HG03045 (cell line): ENCODE data around the gene FSD2.
"Not testable (repeated sequence)": the region's sequence is repeated elsewhere in the genome, so short reads cannot be mapped to it uniquely, and the experiment has no call there.

Experiments
- ATAC-seq: cut with Tn5 transposase; IDR thresholded peaks from one replicate; pipeline ENCODE4 v1.9.1; 2021; ENCODE audit warnings: mild to moderate bottlenecking, moderate library complexity; ENCODE audit not compliant: unreplicated experiment

FSD2 gene

GRCh38 chr15:82830427-82831173, 24.7 kb upstream of the FSD2 start:
- no peak for ATAC-seq

- no peak for ATAC-seq
These were observed 23.4 kb upstream of the FSD2 start for GRCh38 chr15:82829234-82829633.

DNA sequence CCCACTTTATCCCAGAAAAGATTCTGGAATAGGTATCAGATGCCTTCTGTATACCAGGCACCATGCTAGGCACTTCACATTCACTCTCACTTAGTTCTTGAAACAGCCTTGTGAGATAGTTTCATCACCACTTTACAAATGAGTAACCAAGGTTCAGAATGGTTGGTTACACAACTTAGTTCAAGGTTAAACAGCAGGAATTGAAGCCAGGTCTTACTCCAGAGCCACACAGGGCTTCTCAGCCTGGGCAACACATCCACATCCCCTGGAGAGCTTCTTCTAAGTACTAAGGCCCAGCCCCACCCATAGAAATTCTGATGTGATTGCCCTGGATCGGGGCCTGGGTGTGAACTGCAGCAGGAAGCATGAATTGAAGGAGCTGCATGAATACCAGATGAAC, 22.2 kb upstream of the FSD2 start:
- no peak for ATAC-seq

GRCh38 chr15:82823049-82823448, 17.2 kb upstream of the FSD2 start:
- ATAC-seq = no peak

DNA sequence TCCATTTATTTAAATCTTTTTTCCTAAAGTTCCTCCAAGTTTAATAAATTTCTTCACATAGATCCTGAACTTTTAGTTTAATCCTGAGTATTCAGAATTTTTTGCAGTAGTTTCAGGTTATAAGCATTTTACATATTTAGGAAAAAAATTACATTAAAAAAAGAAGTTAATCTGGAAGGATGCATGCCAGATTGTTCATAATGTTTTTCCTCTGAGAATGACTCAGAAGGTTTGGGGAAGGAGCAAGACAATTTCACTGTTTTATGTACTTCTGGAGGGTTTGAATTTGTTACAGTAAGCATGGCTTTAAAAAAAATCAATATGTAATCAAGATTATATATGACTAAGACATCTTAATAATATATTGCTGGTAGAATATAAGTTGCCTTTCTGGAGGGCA, 16.0 kb upstream of the FSD2 start:
- ATAC-seq = not testable (repeated sequence)

DNA sequence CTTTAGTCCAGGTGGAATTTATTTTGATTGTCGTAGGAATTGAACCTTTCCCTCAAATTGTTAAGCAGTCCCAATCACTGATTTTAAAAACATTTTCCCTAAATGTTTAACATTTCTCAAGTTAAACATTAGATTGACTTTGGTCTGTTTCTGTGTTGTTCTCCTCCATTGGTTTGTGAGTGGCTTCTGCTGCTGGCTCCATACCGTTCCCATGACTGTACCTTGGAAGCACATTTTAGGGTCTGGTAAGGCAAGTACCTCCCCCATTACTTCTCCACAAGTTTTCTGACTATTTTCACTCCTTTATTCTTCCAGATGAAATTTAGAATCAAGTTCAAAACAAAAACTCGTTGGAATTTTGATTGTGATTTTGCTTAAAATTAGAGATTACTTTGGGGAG, 15.5 kb upstream of the FSD2 start:
- ATAC-seq = not testable (repeated sequence)

DNA sequence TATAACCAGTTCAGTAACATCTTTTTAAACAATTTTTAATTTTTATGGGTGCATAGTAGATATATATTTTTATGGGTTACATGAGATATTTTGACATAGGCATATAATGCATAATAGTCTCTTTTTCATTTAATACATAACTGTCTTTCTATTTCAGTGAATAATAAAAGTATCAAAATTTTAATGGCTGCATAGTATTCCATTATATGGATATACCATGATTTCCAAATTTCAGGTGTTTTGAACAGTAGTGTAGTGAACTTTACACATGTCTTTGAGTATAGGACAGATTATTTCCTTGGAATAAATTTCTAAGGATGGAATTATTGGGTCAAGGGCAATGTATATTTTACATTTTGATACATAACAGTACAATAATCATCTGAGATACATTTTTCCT, 14.3 kb upstream of the FSD2 start:
- no peak for ATAC-seq

GRCh38 chr15:82812994-82813393, 7.1 kb upstream of the FSD2 start:
- ATAC-seq = no peak

DNA sequence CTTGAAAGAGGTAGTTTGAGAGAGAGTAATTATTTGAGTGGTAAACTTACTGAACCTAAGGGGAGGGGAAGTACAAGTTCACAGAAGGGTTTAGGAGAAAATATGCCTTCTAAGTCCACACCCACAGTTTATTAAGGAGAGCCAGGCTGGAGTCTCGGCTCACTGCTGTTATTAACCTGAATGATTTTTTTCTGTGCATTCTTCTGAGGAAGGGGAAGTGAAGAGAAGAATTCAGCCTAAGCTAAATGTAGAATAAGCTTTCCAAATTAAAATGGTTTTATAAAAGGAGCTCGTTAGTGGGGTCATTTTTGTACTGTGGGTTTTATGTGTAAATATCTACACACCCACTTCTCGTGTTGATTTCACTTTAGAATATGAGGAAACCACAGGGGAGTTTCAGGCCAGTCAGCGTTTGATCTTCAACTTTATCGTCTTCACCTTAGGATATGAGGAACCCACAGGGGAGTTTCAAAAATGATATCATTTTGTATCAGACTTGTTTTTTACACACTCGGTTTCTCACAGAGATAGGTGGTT, 5.1 kb upstream of the FSD2 start:
- ATAC-seq = no peak

GRCh38 chr15:82810061-82810889, 4.4 kb upstream of the FSD2 start:
- peak; percentile 26 for ATAC-seq

DNA sequence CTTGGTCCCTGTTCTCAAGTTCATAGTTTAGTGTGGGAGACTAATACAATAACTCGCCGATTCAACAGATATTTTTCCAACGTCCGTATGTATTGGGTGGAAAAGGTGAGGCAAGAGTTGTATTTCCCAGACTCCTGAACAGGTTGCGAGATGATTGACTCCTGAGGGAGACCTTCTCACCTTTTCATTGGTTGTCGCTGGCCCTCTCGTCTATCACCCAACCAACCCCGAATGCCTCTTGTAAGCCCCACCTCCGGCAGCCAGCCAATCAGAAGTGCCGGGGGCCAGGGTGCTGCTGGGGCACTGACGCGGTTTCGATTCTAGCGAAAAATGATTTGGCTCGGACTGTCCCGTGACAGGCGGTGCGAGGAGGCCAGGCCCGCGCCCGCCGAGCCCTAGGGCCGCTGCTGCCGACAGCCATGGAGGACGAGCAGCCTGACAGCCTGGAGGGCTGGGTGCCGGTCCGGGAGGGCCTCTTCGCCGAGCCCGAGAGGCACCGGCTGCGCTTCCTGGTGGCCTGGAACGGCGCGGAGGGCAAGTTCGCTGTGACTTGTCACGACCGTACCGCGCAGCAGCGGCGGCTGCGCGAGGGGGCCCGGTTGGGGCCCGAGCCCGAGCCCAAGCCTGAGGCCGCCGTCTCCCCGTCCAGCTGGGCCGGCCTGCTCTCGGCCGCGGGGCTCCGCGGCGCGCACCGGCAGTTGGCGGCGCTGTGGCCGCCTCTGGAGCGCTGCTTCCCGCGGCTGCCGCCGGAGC, 3.6 kb upstream of the FSD2 start, which contains the start of gene WHAMM:
Gene WHAMM, plus strand, starts transcription at position 321 of the 753 bp plus-strand sequence. Its CDS starts 99 bp downstream, at position 420.
- peak; percentile 86 for ATAC-seq

- ATAC-seq = no peak
These were observed 2.8 kb upstream of the FSD2 start for GRCh38 chr15:82808634-82809041.

DNA sequence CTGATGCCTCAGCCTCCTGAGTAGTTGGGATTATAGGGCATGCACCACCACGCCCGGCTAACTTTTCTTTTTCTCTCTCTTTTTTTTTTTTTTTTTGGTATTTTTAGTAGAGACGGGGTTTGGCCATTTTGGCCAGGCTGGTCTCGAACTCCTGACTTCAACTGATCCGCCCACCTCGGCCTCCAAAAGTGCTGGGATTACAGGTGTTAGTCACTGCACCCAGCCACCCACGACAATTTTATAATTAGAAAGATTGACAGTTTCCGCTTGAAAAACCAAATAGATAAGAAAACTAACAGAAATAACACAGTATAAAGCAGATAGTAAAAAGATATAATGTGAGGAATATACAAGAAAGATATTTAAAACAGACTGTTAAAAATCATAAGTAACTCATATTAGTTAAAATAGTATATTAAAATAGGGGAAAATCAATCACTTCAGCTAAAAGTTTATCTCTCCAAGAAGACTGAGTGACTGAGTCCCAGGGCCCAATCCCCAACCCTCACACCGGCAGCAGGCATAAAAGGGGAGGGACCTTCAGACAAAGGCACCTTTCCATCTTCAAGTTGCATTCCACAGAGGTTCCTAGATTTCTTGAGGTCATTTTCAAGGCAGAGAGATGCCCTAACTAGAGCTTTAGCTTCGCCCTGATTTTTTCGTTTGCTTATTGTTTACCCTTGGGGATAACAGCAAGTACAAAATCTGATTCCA, 2.2 kb upstream of the FSD2 start:
- ATAC-seq = no peak

DNA sequence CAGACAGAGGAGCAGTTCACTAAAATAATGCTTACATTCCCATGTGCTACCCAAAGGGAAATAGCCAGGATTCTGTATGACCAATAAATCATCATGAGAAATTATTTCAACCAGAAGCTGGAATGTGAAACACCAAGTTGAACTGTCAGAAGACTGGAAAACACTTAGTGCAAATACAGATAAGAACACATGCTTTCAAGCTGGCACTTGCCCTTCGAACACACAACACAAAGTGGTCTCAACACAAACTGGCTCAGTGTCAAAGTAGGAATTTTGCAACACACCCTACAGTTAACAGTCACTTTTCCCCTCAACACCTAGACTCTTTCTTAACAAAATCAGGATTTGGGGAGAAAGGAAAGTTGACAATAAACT, 1.3 kb downstream of the FSD2 start:
- no peak for ATAC-seq

- ATAC-seq = no peak
These were observed 1.9 kb downstream of the FSD2 start for GRCh38 chr15:82803793-82804574.

DNA sequence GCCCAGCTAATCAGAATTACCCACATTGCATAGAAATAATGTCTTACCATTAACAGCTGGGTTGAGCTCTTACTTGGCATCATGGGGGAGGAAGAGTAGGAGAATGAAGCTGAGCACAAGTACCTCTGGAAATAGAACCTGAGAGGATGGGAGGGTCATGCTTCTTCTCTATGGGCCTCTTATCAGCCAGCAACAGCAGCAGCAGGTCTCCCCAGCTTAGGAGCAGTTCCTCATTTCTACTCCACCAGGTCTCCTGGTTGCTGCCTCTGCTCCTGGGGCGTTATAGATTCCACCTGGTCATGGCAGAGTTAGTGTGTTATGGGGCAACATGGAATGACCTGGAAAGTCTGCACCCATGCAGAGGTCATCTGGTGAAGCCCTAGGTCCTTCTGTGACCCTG, 3.4 kb downstream of the FSD2 start:
- no peak for ATAC-seq

DNA sequence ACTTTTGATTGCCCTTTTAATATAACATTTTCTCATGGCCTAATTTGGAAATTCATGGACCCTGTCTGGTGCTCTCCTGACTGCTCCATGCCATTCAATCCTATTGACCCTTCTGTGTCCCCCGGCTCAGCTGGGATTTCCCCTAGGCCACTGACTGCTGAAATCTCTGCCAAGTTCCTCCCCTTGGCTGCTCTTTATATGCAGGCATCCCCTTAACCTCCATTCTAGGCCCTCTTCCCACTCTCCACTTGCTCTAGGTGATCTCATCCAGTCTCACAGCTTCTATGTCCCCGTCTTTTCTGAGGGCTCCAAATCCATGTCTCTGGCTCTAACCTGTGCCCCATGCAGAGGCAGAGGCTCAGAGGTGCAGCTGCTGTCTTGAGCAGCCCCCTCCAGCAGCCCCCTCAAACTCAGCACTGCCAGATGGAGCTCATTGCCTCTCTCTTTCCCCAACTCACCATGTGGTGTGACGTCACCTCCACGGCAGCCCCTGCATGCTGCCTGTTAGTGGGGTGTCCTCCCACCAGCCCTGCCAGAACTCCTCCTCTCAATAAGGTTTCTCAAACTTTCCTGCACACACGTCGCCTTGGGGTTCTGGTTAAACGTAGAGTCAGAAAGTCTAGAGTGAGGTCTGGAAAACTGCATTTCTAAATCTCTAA, 6.6 kb downstream of the FSD2 start:
- no peak for ATAC-seq

- ATAC-seq = no peak
These were observed 7.2 kb downstream of the FSD2 start for GRCh38 chr15:82798531-82799166.

GRCh38 chr15:82798104-82798503, 7.8 kb downstream of the FSD2 start:
- ATAC-seq = no peak
